NCI-H446 treated with DMSO at 0.1 percent for 48 hours (cell line): ENCODE data around the gene WDR72.

Experiments
- DNase-seq: peaks from one replicate; lab custom pipeline; 2025; lab: John Stamatoyannopoulos, UW

Gene WDR72

GRCh38 chr15:53534105-53534839, 225.2 kb downstream of the WDR72 start:
- no peak for DNase-seq

DNA sequence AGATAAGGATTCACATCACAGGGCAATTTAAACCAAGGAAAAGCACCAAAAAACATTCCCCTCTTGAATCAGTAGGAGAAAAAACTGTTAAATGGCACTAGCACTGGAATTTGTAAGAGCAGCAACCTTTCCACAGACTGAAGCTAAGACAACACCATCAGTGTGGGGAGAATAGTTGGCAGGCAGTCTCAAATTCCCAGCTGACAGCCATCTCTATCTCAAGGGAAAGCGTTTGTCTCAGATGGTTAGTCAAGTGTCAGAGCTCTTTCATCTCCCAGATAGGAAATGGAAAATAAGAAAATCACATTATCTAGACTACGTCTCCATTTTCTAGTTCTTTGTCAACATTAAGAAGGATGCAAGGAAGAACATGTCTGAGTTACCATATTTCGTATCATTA, 228.7 kb downstream of the WDR72 start:
- peak; percentile 18 for DNase-seq

GRCh38 chr15:53527996-53528395, 231.5 kb downstream of the WDR72 start:
- no peak for DNase-seq

GRCh38 chr15:53525894-53526293, 233.6 kb downstream of the WDR72 start:
- no peak for DNase-seq

DNA sequence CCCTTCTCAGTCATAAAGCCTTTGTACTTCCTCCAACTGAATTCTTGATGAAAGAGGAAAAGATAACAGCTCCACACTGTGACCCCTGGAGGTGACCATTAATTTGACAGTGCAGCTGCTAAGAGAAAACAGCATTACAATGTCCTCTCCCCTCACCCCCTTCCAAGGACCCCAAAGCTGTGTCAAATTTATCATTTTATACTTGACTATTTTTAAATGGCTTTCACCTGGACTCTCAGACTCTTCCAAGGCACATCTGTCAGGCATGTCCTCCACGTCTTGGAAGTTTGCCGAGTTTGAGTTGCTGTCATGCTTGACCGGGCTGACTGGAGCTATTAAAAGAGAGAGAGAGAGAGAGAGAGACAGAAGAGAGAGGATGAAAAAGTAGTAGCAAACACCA, 236.5 kb downstream of the WDR72 start:
- DNase-seq: peak; percentile 25

- DNase-seq: no peak
These were observed 238.5 kb downstream of the WDR72 start for GRCh38 chr15:53520996-53521395.

GRCh38 chr15:53513431-53513830, 246.0 kb downstream of the WDR72 start:
- DNase-seq: no peak

DNA sequence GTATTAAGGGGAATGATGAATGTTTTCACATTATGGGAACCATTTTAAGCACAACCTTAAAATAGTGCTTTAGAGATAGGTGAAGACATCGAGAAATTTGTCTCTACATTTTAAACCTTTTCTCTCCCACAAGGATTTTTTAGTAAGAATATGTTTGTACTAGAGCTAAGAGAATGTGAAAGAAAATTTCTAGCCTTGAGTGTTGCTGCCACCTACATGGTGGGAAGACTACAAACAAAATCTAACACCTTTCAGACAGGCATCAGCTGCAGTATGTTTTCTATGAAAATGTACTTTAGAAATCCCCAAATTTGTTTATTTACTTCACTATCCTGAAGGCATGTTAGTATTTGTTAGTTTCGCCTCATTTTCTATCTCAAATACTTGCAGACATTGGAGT, 247.4 kb downstream of the WDR72 start:
- DNase-seq: no peak

DNA sequence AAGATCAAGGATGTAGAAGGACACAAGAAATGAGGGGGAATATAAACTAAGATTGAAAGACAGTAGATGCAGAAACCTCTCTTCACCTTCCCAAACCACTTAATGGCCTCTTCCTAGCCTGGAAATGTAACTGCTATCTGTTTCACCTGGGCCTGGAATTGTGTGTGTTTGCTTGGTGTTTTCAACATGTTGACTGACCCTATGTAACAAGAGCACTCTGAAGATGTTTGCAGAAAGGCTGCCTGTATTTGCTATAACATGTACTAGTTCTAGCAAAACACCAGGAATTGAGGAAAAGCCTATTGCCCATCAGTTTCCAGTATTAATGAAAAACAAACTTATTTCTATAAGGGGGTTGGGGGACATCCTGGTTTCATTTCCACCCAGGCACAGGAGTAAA, 248.3 kb downstream of the WDR72 start:
- DNase-seq: no peak

GRCh38 chr15:53506370-53506769, 253.1 kb downstream of the WDR72 start:
- DNase-seq: no peak

DNA sequence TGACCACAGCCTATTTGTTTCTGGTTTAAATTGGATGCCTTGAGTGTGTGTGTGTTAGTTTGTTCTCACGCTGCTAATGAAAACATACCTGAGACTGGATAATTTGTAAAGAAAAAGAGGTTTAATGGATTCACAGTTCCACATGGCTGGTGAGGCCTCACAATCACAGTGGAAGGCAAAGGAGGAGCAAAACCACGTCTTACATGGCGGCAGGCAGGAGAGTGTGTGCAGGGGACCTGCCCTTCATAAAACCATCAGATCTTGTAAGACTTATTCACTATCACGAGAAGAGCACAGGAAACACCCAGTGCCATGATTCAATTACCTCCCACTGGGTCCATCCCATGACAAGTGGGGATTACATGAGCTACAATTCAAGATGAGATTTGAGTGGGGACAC, 260.5 kb downstream of the WDR72 start:
- DNase-seq: no peak

DNA sequence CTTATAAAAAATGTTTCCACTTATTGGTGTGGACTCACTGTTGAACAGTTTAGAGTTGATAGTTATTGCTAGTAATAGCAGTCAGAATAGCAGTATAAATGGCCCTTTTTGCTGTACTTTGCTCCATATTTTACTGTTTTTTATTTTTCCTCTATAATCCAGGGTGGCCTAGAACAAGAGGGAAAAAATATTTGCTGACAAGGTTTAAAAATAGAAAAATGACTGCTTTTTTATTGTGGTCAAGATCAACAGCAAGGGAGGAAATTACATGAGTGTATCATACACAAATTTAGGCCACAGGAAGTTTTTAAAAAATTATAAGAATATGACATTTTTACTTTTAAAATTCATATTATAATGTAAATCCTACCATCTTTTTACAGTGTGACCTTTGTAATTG, 269.1 kb downstream of the WDR72 start:
- DNase-seq: no peak

- DNase-seq: no peak
These were observed 277.4 kb downstream of the WDR72 start for GRCh38 chr15:53482055-53482454.

GRCh38 chr15:53477981-53478766, 281.3 kb downstream of the WDR72 start:
- DNase-seq: no peak

DNA sequence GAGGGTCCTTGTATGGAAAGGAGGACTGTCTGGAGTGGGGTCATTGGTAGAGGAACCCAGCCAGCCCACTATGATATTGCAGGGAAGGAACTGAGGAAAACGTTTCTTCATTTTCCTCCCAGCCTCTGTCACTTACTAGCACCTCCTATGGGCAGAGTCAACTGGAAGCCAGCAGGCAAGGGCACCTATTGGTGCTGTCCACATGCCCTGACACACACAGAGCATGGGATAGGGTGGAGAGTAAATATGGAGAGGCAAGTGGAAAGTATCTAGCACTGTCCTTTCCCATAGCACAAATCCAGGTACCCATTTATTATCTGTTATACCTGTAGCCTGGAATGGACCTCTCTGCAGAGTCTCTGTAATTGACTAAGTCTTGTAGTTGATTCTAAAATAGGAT, 285.6 kb downstream of the WDR72 start:
- DNase-seq: no peak

- no peak for DNase-seq
These were observed 286.0 kb downstream of the WDR72 start for GRCh38 chr15:53473435-53473834.

DNA sequence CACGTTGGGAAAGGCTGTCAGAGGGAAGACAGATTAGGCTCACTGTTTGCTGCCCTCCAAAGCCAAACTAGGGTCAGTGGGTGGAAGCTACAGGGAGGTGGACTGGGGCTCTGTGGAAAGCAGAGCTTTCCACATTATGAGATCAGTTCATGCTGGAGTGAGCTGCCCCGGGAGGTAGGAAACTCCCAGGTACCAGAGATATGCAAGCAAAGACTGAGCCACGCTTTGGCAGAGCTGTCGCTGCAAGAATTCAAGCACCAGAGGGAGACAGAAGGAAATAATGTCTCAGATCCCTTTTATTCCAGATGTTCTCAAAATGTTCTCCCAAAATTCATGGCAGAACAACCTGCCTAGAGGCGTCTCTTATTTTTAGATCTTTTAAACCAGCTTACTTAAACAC, 286.6 kb downstream of the WDR72 start:
- no peak for DNase-seq

GRCh38 chr15:53472210-53472609, 287.3 kb downstream of the WDR72 start:
- no peak for DNase-seq

- no peak for DNase-seq
These were observed 288.7 kb downstream of the WDR72 start for GRCh38 chr15:53470743-53471142.

- no peak for DNase-seq
These were observed 290.0 kb downstream of the WDR72 start for GRCh38 chr15:53469422-53469821.
